ENCODE data around the gene CARHSP1.

GRCh38 chr16:8887431-8887765 is 18.6 kb upstream of the CARHSP1 start:
- TF ChIP-seq, protein P1, sequence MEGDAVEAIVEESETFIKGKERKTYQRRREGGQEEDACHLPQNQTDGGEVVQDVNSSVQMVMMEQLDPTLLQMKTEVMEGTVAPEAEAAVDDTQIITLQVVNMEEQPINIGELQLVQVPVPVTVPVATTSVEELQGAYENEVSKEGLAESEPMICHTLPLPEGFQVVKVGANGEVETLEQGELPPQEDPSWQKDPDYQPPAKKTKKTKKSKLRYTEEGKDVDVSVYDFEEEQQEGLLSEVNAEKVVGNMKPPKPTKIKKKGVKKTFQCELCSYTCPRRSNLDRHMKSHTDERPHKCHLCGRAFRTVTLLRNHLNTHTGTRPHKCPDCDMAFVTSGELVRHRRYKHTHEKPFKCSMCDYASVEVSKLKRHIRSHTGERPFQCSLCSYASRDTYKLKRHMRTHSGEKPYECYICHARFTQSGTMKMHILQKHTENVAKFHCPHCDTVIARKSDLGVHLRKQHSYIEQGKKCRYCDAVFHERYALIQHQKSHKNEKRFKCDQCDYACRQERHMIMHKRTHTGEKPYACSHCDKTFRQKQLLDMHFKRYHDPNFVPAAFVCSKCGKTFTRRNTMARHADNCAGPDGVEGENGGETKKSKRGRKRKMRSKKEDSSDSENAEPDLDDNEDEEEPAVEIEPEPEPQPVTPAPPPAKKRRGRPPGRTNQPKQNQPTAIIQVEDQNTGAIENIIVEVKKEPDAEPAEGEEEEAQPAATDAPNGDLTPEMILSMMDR (IDR thresholded peaks at IDR 0.05; ENCODE audit: insufficient read depth, low read depth, low read length): no peak
- no peak for TF ChIP-seq EZH2 (IDR thresholded peaks at IDR 0.05; ENCODE audit: insufficient read depth, low read length)
